Measurements from ENCODE around the gene SOBP.

The SOBP gene

DNA sequence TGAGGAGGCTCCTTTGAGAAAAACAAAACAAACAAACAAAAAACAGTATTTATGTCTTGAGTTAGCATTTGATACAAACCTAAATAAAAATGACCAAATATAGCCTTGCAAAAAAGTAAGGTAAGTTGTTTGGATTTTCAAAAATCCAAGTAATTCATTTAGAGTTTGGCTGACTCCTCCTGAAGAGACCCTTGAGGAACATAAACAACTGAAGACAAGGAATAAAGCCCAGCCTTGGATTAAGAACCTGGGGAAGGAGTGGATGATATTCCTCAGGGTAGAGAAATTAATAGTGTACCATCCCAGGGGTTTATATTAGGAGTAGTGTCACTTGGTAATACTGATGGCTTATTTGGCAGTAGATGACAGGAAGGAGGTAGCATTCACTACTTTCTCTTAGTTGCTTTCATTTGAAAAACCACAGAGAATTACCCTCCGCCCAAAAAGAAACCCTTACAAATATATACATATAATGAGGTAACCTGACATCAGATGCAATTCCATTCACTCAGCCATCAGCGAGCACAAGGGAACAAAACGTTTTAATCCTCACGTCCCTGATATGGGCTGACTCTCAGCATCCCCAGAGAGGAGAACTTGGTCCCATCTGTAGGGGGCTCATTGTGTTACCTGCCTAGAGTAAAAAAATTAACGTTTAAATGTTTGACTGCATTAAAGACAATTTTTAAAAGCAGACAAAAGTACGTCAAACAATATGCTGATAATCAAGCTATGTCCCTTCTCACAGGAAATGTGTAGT is 57.0 kb downstream of the SOBP start:
- TF ChIP-seq SP7 (tag by site-specific recombination; IDR thresholded peaks at IDR 0.05), result no peak
- no peak for TF ChIP-seq ZNF701 (tag by site-specific recombination; IDR thresholded peaks at IDR 0.05)
- no peak for TF ChIP-seq ZNF391 (tag by site-specific recombination; IDR thresholded peaks at IDR 0.05; ENCODE audit: borderline replicate concordance, low read depth)
- TF ChIP-seq, protein P1, sequence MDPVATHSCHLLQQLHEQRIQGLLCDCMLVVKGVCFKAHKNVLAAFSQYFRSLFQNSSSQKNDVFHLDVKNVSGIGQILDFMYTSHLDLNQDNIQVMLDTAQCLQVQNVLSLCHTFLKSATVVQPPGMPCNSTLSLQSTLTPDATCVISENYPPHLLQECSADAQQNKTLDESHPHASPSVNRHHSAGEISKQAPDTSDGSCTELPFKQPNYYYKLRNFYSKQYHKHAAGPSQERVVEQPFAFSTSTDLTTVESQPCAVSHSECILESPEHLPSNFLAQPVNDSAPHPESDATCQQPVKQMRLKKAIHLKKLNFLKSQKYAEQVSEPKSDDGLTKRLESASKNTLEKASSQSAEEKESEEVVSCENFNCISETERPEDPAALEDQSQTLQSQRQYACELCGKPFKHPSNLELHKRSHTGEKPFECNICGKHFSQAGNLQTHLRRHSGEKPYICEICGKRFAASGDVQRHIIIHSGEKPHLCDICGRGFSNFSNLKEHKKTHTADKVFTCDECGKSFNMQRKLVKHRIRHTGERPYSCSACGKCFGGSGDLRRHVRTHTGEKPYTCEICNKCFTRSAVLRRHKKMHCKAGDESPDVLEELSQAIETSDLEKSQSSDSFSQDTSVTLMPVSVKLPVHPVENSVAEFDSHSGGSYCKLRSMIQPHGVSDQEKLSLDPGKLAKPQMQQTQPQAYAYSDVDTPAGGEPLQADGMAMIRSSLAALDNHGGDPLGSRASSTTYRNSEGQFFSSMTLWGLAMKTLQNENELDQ (tag by site-specific recombination; IDR thresholded peaks at IDR 0.05; ENCODE audit: low read depth), result no peak
- TF ChIP-seq ZNF169 (tag by site-specific recombination; IDR thresholded peaks at IDR 0.05), result no peak
- no peak for TF ChIP-seq ZNF585B (tag by site-specific recombination; IDR thresholded peaks at IDR 0.05)
- no peak for TF ChIP-seq ZIC2 (tag by site-specific recombination; IDR thresholded peaks at IDR 0.05)
- TF ChIP-seq, protein P2, sequence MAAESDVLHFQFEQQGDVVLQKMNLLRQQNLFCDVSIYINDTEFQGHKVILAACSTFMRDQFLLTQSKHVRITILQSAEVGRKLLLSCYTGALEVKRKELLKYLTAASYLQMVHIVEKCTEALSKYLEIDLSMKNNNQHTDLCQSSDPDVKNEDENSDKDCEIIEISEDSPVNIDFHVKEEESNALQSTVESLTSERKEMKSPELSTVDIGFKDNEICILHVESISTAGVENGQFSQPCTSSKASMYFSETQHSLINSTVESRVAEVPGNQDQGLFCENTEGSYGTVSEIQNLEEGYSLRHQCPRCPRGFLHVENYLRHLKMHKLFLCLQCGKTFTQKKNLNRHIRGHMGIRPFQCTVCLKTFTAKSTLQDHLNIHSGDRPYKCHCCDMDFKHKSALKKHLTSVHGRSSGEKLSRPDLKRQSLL (tag by site-specific recombination; IDR thresholded peaks at IDR 0.05), result no peak
- Histone ChIP-seq H3K36me3 (ENCODE audit: control insufficient read depth in 2 of 2, insufficient read depth in 1 of 2, low read length in 2 of 2) (peaks cover 0 to 6% of the 10 kb centered on the region in 2 experiments; a peak in 1 of 3 replicates), H3K27ac (ENCODE audit: extremely low read depth, low read depth, low read length) (no peak overlapping the region), H3K9me3 (ENCODE audit: control insufficient read depth, insufficient read depth, low read depth, low read length) (no peaks in the 10 kb centered on the region), H3K4me1 (ENCODE audit: control insufficient read depth, insufficient read depth, low read length) (no peaks in the 10 kb centered on the region), H3K4me3 (ENCODE audit: low read depth, low read length) (no peak overlapping the region)
- POLR2A ChIA-PET, result no interaction called here
- CTCF ChIA-PET, result no interaction called here

DNA sequence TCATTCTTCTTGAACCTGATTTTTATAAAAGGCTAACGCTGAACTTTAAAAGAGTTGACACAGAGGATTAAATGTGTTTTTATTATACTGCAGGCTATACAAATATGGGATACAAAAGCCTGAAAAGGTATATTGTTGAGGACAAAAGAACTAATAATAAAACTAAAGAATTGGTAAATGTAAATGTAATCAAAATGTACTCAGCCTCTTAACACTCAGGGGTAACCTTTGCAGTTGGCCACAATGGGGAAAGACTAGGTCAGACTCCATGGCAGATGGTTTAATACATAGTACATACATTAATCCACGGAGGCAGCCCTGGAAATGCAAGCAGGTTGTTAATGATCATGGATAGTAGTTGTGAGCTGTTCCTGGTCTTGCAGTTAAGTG is 57.5 kb downstream of the SOBP start:
- Histone ChIP-seq H3K27ac (ENCODE audit: extremely low read depth, low read depth, low read length) (no peak overlapping the region), H3K4me1 (ENCODE audit: control insufficient read depth, insufficient read depth, low read length) (no peaks in the 10 kb centered on the region), H3K4me3 (ENCODE audit: low read depth, low read length) (no peak overlapping the region), H3K36me3 (ENCODE audit: control insufficient read depth in 2 of 2, insufficient read depth in 1 of 2, low read length in 2 of 2) (peaks cover 0 to 6% of the 10 kb centered on the region in 2 experiments; a peak in 1 of 3 replicates), H3K9me3 (ENCODE audit: control insufficient read depth, insufficient read depth, low read depth, low read length) (no peaks in the 10 kb centered on the region)
- ChIA-PET POLR2A (no interaction called here), CTCF (no interaction called here)
- TF ChIP-seq, protein P3, sequence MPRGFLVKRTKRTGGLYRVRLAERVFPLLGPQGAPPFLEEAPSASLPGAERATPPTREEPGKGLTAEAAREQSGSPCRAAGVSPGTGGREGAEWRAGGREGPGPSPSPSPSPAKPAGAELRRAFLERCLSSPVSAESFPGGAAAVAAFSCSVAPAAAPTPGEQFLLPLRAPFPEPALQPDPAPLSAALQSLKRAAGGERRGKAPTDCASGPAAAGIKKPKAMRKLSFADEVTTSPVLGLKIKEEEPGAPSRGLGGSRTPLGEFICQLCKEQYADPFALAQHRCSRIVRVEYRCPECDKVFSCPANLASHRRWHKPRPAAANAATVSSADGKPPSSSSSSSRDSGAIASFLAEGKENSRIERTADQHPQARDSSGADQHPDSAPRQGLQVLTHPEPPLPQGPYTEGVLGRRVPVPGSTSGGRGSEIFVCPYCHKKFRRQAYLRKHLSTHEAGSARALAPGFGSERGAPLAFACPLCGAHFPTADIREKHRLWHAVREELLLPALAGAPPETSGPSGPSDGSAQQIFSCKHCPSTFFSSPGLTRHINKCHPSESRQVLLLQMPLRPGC (tag by site-specific recombination; IDR thresholded peaks at IDR 0.05), result no peak
- TF ChIP-seq, protein P4, sequence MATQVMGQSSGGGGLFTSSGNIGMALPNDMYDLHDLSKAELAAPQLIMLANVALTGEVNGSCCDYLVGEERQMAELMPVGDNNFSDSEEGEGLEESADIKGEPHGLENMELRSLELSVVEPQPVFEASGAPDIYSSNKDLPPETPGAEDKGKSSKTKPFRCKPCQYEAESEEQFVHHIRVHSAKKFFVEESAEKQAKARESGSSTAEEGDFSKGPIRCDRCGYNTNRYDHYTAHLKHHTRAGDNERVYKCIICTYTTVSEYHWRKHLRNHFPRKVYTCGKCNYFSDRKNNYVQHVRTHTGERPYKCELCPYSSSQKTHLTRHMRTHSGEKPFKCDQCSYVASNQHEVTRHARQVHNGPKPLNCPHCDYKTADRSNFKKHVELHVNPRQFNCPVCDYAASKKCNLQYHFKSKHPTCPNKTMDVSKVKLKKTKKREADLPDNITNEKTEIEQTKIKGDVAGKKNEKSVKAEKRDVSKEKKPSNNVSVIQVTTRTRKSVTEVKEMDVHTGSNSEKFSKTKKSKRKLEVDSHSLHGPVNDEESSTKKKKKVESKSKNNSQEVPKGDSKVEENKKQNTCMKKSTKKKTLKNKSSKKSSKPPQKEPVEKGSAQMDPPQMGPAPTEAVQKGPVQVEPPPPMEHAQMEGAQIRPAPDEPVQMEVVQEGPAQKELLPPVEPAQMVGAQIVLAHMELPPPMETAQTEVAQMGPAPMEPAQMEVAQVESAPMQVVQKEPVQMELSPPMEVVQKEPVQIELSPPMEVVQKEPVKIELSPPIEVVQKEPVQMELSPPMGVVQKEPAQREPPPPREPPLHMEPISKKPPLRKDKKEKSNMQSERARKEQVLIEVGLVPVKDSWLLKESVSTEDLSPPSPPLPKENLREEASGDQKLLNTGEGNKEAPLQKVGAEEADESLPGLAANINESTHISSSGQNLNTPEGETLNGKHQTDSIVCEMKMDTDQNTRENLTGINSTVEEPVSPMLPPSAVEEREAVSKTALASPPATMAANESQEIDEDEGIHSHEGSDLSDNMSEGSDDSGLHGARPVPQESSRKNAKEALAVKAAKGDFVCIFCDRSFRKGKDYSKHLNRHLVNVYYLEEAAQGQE (tag by site-specific recombination; IDR thresholded peaks at IDR 0.05), result no peak
- TF ChIP-seq ZXDB (tag by site-specific recombination; IDR thresholded peaks at IDR 0.05) (no peak), ZSCAN23 (tag by site-specific recombination; IDR thresholded peaks at IDR 0.05) (no peak)

All from HEK293 (cell line).